Suppressor macrophage treated with lipopolysaccharide for 4 hours (primary cell): Measurements from ENCODE around the gene PCDHA2.
"Not testable (repeated sequence)": the region's sequence is repeated elsewhere in the genome, so short reads cannot be mapped to it uniquely, and the experiment has no call there.

Experiments used
- DNase-seq: peaks from one replicate; pipeline ENCODE4 v3.0.0-alpha.2; 2020

The PCDHA2 gene

GRCh38 chr5:140821375-140822280, 27.0 kb downstream of the PCDHA2 start, which contains the start of gene PCDHA5:
PCDHA5 (plus strand) TSS chr5:140821613.
- DNase-seq: peak; percentile 22

- DNase-seq: no peak
Observed at GRCh38 chr5:140822281-140822629, 27.6 kb downstream of the PCDHA2 start.

GRCh38 chr5:140822969-140823368, 28.3 kb downstream of the PCDHA2 start:
- DNase-seq: not testable (repeated sequence)

GRCh38 chr5:140823475-140823874, 28.8 kb downstream of the PCDHA2 start:
- DNase-seq: no peak

- DNase-seq: no peak
Observed at GRCh38 chr5:140827704-140828361, 33.2 kb downstream of the PCDHA2 start, which contains the start of gene PCDHA6. PCDHA6 (plus strand) TSS chr5:140827960; CDS start chr5:140828092, 132 bp downstream.

GRCh38 chr5:140828362-140828737, 33.7 kb downstream of the PCDHA2 start:
- DNase-seq: no peak

GRCh38 chr5:140829511-140830501, 35.2 kb downstream of the PCDHA2 start:
- not testable (repeated sequence) for DNase-seq

- no peak for DNase-seq
Observed at GRCh38 chr5:140833993-140834392, 39.3 kb downstream of the PCDHA2 start, which contains the start of gene PCDHA7. PCDHA7 (plus strand) TSS chr5:140834269; CDS start chr5:140834384, 115 bp downstream.

- not testable (repeated sequence) for DNase-seq
Observed at GRCh38 chr5:140834439-140835008, 39.9 kb downstream of the PCDHA2 start.

GRCh38 chr5:140835622-140836510, 41.2 kb downstream of the PCDHA2 start:
- DNase-seq: no peak

- no peak for DNase-seq
Observed at GRCh38 chr5:140840978-140841962, 46.6 kb downstream of the PCDHA2 start, which contains the start of gene PCDHA8. PCDHA8 (plus strand) TSS chr5:140841187; CDS start chr5:140841322, 135 bp downstream.

- no peak for DNase-seq
Observed at GRCh38 chr5:140842798-140843733, 48.4 kb downstream of the PCDHA2 start.
